K562 (cell line): ENCODE data around the gene ZRANB1. TPM values are rescaled to one million over a fixed set of nuclear protein-coding genes. Genes with fewer than 3 reads are reported as not detected.

Experiments
- ATAC-seq: fragments of 200-7000 bp; cut with Tn5 transposase; 3 replicates; pipeline ENCODE4 v1.9.1; 2020; ENCODE audit warnings: moderate library complexity
- BruUV-seq: library from RNA; stranded (reverse); fragments of 400-500 nt; replicated peaks from 2 replicates; lab custom pipeline; 2021; lab: Mats Ljungman, UMichigan
- CTCF ChIA-PET: fragments of 300-600 bp; formaldehyde crosslinking; extraction: SDS; loops from one replicate; lab custom pipeline; 2021; ENCODE audit warnings: low intra/inter-chr PET ratio; lab: Yijun Ruan, JAX
- POLR2A ChIA-PET: fragments of 300-600, 350-650 bp; sonication (Branson Sonifier 250); formaldehyde crosslinking; extraction: SDS; loops from one replicate; lab custom pipeline; 2021; ENCODE audit warnings: antibody characterized with exemption, inconsistent platforms; lab: Yijun Ruan, JAX
- DNase-seq, 4 experiments: peaks; one replicate each; pipeline versions ENCODE4 v3.0.0 to v3.0.0-alpha.2; 2011 to 2018; ENCODE audit warnings: low spot score in 3 of 4, mixed read lengths in 3 of 4; ENCODE audit errors: extremely low read depth in 1 of 4
- FAIRE-seq: peaks from 2 replicates; lab custom pipeline; 2011; peaks lifted over from hg19 to GRCh38; lab: Jason Lieb, UNC
- H2AFZ ChIP-seq: 2 replicates; pipeline ENCODE4 v1.6.0; 2011; ENCODE audit warnings: low read depth, low read length, control low read depth, inconsistent platforms
- H3K27ac ChIP-seq: fragments of 200-600 bp; 3 replicates; pipeline ENCODE4 v1.8.0; 2011; ENCODE audit warnings: low read depth, mild to moderate bottlenecking, control low read depth, inconsistent platforms, low read length, moderate library complexity, mixed read lengths; ENCODE audit errors: extremely low read depth
- H3K27me3 ChIP-seq, 2 experiments: fragments of 300-600 bp in 1 of 2; 2 replicates in 1 of 2; 3 replicates in 1 of 2; pipeline versions ENCODE4 v1.6.0 to v1.8.0; 2011; ENCODE audit warnings: inconsistent platforms in 2 of 2, low read length in 2 of 2, mild to moderate bottlenecking in 1 of 2, mixed read lengths in 1 of 2, moderate library complexity in 1 of 2; ENCODE audit not compliant: control insufficient read depth in 2 of 2, insufficient read depth in 2 of 2
- H3K36me3 ChIP-seq: fragments of 300-600 bp; 3 replicates; pipeline ENCODE4 v1.8.0; 2011; ENCODE audit warnings: mild to moderate bottlenecking, low read length, inconsistent platforms; ENCODE audit not compliant: control insufficient read depth, insufficient read depth
- H3K4me1 ChIP-seq, 2 experiments: fragments of 200-600 bp in 1 of 2; replicated peaks in 1 of 2; 2 replicates in 1 of 2; 3 replicates in 1 of 2; pipeline versions ENCODE4 v1.5.1 to v1.8.0; 2011; ENCODE audit warnings: inconsistent platforms in 2 of 2, low read length in 2 of 2, mild to moderate bottlenecking in 1 of 2, mixed read lengths in 1 of 2, moderate library complexity in 1 of 2; ENCODE audit not compliant: control insufficient read depth in 2 of 2, insufficient read depth in 2 of 2
- H3K4me2 ChIP-seq: 2 replicates; pipeline ENCODE4 v1.6.1; 2011; ENCODE audit warnings: low read length, control low read depth, inconsistent platforms, mixed read lengths; ENCODE audit not compliant: insufficient read depth
- H3K4me3 ChIP-seq: fragments of 200-600 bp; sonication (generic), shearing (Covaris generic); 2 replicates; pipeline ENCODE4 v1.5.1; 2016; ENCODE audit warnings: control low read depth, inconsistent platforms
- H3K79me2 ChIP-seq: fragments of 200-600 bp; 3 replicates; pipeline ENCODE4 v1.8.0; 2011; ENCODE audit warnings: low read length, inconsistent platforms; ENCODE audit not compliant: control insufficient read depth, insufficient read depth
- H3K9ac ChIP-seq, 2 experiments: 2 replicates each; pipeline versions ENCODE4 v1.6.0 to v1.6.1; 2011; ENCODE audit warnings: low read depth in 2 of 2, low read length in 2 of 2, control low read depth in 1 of 2, inconsistent platforms in 1 of 2, mild to moderate bottlenecking in 1 of 2, mixed read lengths in 1 of 2; ENCODE audit not compliant: insufficient read depth in 1 of 2
- H3K9me1 ChIP-seq: one replicate; pipeline ENCODE4 v1.6.0; 2011; ENCODE audit warnings: inconsistent platforms, mild to moderate bottlenecking, low read length, moderate library complexity; ENCODE audit not compliant: control insufficient read depth, insufficient read depth
- H3K9me3 ChIP-seq: replicated peaks from 2 replicates; pipeline ENCODE4 v1.5.1; 2011; ENCODE audit warnings: low read depth, low read length, inconsistent platforms; ENCODE audit not compliant: control insufficient read depth, insufficient read depth
- H4K20me1 ChIP-seq: replicated peaks from 2 replicates; pipeline ENCODE4 v1.6.1; 2011; ENCODE audit warnings: low read length, inconsistent platforms, mixed read lengths; ENCODE audit not compliant: control insufficient read depth, insufficient read depth
- FOXA1 ChIP-seq: fragments of 450-650 bp; IDR thresholded peaks from 2 replicates; pipeline ENCODE4 v1.6.1; 2016; ENCODE audit warnings: mild to moderate bottlenecking, borderline replicate concordance
- KAT8 ChIP-seq: fragments of 450-650 bp; IDR thresholded peaks from 2 replicates; pipeline ENCODE4 v1.6.1; 2016; ENCODE audit warnings: low read depth, mild to moderate bottlenecking
- KDM2B ChIP-seq: fragments of 250-450 bp; sonication (Bioruptor Pico); IDR thresholded peaks from 2 replicates; pipeline ENCODE4 v1.8.0; 2021; ENCODE audit warnings: mild to moderate bottlenecking, moderate library complexity
- NCOA6 ChIP-seq: fragments of 450-650 bp; IDR thresholded peaks from 2 replicates; pipeline ENCODE4 v1.6.1; 2017; ENCODE audit warnings: mild to moderate bottlenecking
- SIN3A ChIP-seq, 2 experiments: fragments of 150-350 bp in 1 of 2; IDR thresholded peaks; 2 replicates each; pipeline ENCODE4 v1.6.1; 2011 to 2016; ENCODE audit warnings: borderline replicate concordance in 2 of 2, low read depth in 2 of 2, low read length in 2 of 2, mild to moderate bottlenecking in 2 of 2, moderate library complexity in 2 of 2; ENCODE audit not compliant: control insufficient read depth in 1 of 2
- SMARCA4 ChIP-seq: fragments of 450-650 bp; IDR thresholded peaks from 2 replicates; pipeline ENCODE4 v1.6.1; 2016
- SRSF1 ChIP-seq: fragments of 200-400 bp; formaldehyde crosslinking; IDR thresholded peaks from 2 replicates; pipeline ENCODE4 v1.6.1; 2017; ENCODE audit warnings: mild to moderate bottlenecking, low read depth, low read length, moderate library complexity
- ZFP36 ChIP-seq: fragments of 150-350 bp; IDR thresholded peaks from 2 replicates; pipeline ENCODE4 v1.6.1; 2018; ENCODE audit warnings: low read length, low read depth; ENCODE audit not compliant: partially characterized antibody
- ZNF436 ChIP-seq: fragments of 250-450, 450-650 bp; sonication (Bioruptor Pico); formaldehyde crosslinking; IDR thresholded peaks from 2 replicates; pipeline ENCODE4 v1.7.0; 2020; ENCODE audit warnings: mild to moderate bottlenecking
- ZNF444 ChIP-seq: fragments of 250-450 bp; sonication (Bioruptor Pico); IDR thresholded peaks from 2 replicates; pipeline ENCODE4 v1.4.0; 2020; ENCODE audit warnings: mild to moderate bottlenecking, moderate library complexity
- ZNF592 ChIP-seq: fragments of 450-650 bp; IDR thresholded peaks from 2 replicates; pipeline ENCODE4 v1.6.1; 2017; ENCODE audit warnings: antibody characterized with exemption, mild to moderate bottlenecking
- ZNF695 ChIP-seq: fragments of 450-650 bp; formaldehyde crosslinking; IDR thresholded peaks from 2 replicates; pipeline ENCODE4 v1.4.0; 2020; ENCODE audit warnings: mild to moderate bottlenecking, moderate library complexity
- WGBS: fragments of 100-300 bp; shearing (Covaris generic); methylation state at CpG from one replicate; pipeline ENCODE4 v1.1.6; 2016; ENCODE audit warnings: low coverage, mixed read lengths; ENCODE audit not compliant: insufficient coverage; ENCODE audit errors: missing lambda C conversion rate; 5-methylcytosine and 5-hydroxymethylcytosine counted together
- in situ Hi-C: fragments of 300-500 bp; cut with MboI; formaldehyde crosslinking; loops from 4 replicates; pipeline ENCODE4 v1.15.0; 2018; ENCODE audit warnings: inconsistent platforms, mixed read lengths
- intact Hi-C: fragments of 100-400 bp; cut with micrococcal nuclease; formaldehyde crosslinking; loops from 2 replicates; pipeline ENCODE4 v1.14.2; 2022
- polyA plus RNA-seq, 8 experiments: library from polyadenylated mRNA; depleted of rRNA in 4 of 8; stranded (reverse) in 5 of 8; unstranded in 3 of 8; fragments of >200 nt; fragmentation: Nextera tagmentation in 2 of 8; fragmentation: Illumina TruSeq in 1 of 8; extraction: Ambion mirVana in 2 of 8; extraction: Trizol in 1 of 8; gene quantifications; 2 replicates each; pipeline versions ENCODE4 v1.2.1 to v1.2.3, GENCODE V29; 2011 to 2014; ENCODE audit warnings: inconsistent platforms in 1 of 8, missing spikeins in 1 of 8
- total RNA-seq, 7 experiments: library from RNA; depleted of rRNA in 6 of 7; stranded (reverse); fragments of >200 nt in 6 of 7; fragmentation: Illumina TruSeq in 2 of 7; extraction: Trizol in 2 of 7; gene quantifications; 2 replicates each; pipeline versions ENCODE4 v1.2.1 to v1.2.3, GENCODE V29; 2011 to 2021; ENCODE audit warnings: low replicate concordance in 1 of 7
- TF ChIP-seq, protein P1 (sequence below): sonication (generic); formaldehyde crosslinking; IDR thresholded peaks from 2 replicates; pipeline ENCODE4 v1.8.1; 2023; ENCODE audit warnings: mild to moderate bottlenecking, missing genetic modification reagents, moderate library complexity
- TF ChIP-seq, protein P2 (sequence below): fragments of 250-450 bp; sonication (Bioruptor Pico); IDR thresholded peaks from 2 replicates; pipeline ENCODE4 v1.8.0; 2022; ENCODE audit warnings: inconsistent platforms
- TF ChIP-seq, protein P3 (sequence below): fragments of 250-450 bp; sonication (Bioruptor Pico); IDR thresholded peaks from 2 replicates; pipeline ENCODE4 v1.4.0; 2020; ENCODE audit warnings: borderline replicate concordance

The ZRANB1 gene
- total and polyA plus RNA-seq, 9 of the 15 experiments (the other 6 are each of a cell fraction or from before 2014, with no cell fraction given): 0.07 to 1.1 (median 0.64) TPM

DNA sequence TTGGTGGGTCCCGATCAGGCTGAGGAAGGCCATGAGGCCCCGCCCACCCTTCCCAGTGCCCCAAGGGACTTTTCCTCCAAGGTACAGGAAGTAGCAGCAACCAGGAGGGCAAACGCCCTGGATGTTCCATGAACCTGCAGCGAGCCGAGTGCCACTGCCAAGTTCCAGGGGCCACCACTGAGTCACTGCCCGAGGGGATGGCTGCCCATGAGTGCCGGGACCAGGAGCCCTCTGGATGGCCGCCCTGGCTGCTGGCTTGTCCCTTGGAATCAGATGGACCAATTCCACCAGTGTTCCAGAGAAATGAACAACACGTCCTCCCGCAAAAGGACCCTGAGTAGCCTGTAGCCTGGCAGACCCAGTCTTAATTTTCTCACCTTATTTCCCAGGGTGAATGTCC, 74.2 kb downstream of the ZRANB1 start:
- CTCF ChIA-PET: no interaction called here
- no peak overlapping the region for H3K4me2 ChIP-seq
- TF ChIP-seq SIN3A (IDR thresholded peaks at IDR 0.05; ENCODE audit: borderline replicate concordance in 2 of 2, control insufficient read depth in 1 of 2, low read depth in 2 of 2, low read length in 2 of 2): no peak
- no peak for TF ChIP-seq SMARCA4
- TF ChIP-seq, protein P1, sequence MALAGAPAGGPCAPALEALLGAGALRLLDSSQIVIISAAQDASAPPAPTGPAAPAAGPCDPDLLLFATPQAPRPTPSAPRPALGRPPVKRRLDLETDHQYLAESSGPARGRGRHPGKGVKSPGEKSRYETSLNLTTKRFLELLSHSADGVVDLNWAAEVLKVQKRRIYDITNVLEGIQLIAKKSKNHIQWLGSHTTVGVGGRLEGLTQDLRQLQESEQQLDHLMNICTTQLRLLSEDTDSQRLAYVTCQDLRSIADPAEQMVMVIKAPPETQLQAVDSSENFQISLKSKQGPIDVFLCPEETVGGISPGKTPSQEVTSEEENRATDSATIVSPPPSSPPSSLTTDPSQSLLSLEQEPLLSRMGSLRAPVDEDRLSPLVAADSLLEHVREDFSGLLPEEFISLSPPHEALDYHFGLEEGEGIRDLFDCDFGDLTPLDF (CRISPR knock-in tag): no peak
- TF ChIP-seq FOXA1: no peak
- TF ChIP-seq, protein P2, sequence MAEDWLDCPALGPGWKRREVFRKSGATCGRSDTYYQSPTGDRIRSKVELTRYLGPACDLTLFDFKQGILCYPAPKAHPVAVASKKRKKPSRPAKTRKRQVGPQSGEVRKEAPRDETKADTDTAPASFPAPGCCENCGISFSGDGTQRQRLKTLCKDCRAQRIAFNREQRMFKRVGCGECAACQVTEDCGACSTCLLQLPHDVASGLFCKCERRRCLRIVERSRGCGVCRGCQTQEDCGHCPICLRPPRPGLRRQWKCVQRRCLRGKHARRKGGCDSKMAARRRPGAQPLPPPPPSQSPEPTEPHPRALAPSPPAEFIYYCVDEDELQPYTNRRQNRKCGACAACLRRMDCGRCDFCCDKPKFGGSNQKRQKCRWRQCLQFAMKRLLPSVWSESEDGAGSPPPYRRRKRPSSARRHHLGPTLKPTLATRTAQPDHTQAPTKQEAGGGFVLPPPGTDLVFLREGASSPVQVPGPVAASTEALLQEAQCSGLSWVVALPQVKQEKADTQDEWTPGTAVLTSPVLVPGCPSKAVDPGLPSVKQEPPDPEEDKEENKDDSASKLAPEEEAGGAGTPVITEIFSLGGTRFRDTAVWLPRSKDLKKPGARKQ (CRISPR knock-in tag): no peak
- no peak for TF ChIP-seq SRSF1
- TF ChIP-seq KAT8: no peak
- TF ChIP-seq ZFP36: no peak
- no peak for TF ChIP-seq ZNF592
- no peak for TF ChIP-seq NCOA6
- TF ChIP-seq ZNF436 (CRISPR knock-in tag): no peak
- TF ChIP-seq ZNF444 (CRISPR knock-in tag): no peak
- no peak for TF ChIP-seq KDM2B (CRISPR knock-in tag)
- TF ChIP-seq ZNF695 (CRISPR knock-in tag): no peak
- TF ChIP-seq, protein P3, sequence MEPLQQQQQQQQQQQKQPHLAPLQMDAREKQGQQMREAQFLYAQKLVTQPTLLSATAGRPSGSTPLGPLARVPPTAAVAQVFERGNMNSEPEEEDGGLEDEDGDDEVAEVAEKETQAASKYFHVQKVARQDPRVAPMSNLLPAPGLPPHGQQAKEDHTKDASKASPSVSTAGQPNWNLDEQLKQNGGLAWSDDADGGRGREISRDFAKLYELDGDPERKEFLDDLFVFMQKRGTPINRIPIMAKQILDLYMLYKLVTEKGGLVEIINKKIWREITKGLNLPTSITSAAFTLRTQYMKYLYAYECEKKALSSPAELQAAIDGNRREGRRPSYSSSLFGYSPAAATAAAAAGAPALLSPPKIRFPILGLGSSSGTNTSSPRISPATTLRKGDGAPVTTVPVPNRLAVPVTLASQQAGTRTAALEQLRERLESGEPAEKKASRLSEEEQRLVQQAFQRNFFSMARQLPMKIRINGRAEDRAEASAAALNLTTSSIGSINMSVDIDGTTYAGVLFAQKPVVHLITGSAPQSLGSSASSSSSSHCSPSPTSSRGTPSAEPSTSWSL: no peak
- H3K36me3 ChIP-seq: no peaks in the 10 kb centered on the region
- no peak overlapping the region for H3K9ac ChIP-seq
- ATAC-seq (no peak), FAIRE-seq (no peak), DNase-seq (no peak)
- POLR2A ChIA-PET: no interaction called here
- H3K4me1 ChIP-seq: no peaks in the 10 kb centered on the region
- H3K79me2 ChIP-seq: no peaks in the 10 kb centered on the region
- H3K4me3 ChIP-seq: no peak overlapping the region
- in situ Hi-C loops (no loop called here), intact Hi-C loops (no loop called here)
- no peak overlapping the region for H3K27ac ChIP-seq
- H3K27me3 ChIP-seq: no peaks in the 10 kb centered on the region
- H4K20me1 ChIP-seq: no peaks in the 10 kb centered on the region
- no CpG with 5 or more reads among the region's 10 CpGs for WGBS
- H2AFZ ChIP-seq: no peak overlapping the region
- no peaks in the 10 kb centered on the region for H3K9me1 ChIP-seq
- no TSS peak for BruUV-seq
- no peaks in the 10 kb centered on the region for H3K9me3 ChIP-seq
